Loucy (cell line): ENCODE results near the gene PSME4.

Experiments
- EZH2phosphoT487 ChIP-seq: fragments of 200-600 bp; IDR thresholded peaks from 2 replicates; pipeline ENCODE4 v1.6.1; 2018; ENCODE audit warnings: antibody characterized with exemption, mild to moderate bottlenecking, moderate library complexity, borderline replicate concordance
- TF ChIP-seq, protein P1 (sequence below): fragments of 200-600 bp; sonication (generic); conservative IDR thresholded peaks from 2 replicates; pipeline ENCODE4 v1.5.1; 2014; ENCODE audit warnings: mild to moderate bottlenecking, antibody characterized with exemption, low read length

DNA sequence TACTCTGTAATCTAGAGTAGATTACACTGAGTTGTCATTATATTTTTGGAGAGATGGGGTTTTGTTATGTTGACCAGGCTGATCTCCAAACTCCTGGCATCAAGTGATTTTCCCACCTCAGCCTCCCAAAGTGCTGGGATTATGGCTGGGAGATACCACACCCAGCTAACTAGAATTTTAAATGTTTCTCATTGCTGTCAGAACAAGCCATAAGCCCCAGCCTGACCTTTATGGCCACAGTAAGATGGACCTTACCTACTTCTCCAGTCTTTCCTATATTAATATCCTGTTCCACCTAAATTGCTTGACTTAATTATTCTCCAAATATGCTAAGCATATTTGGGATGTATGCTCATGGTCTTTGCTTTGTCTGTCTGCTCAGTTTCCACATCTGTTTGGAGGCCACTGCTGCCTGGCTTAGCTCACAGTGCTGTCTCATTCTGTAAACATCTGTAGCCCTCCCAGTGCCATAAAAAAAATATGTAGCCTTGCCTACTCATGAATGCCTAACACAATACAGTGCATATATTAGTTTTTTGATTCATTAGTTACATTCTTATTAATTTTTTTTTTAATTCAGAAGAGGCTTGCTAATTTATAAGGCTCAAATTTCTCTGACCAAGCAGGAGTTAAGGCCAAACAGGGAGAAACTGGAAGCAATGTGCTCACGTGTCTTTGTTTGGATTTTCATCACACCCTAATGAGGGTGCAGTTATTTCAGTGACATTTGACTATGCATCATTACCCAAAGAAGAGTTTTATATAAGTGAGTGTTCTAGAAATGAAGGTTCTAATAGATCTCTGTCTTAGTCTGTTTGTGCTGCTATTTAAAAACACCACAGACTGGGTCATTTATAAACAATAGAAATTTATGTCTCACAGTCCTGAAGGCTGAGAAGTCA lies 45.3 kb upstream of the PSME4 start:
- TF ChIP-seq, protein P1, sequence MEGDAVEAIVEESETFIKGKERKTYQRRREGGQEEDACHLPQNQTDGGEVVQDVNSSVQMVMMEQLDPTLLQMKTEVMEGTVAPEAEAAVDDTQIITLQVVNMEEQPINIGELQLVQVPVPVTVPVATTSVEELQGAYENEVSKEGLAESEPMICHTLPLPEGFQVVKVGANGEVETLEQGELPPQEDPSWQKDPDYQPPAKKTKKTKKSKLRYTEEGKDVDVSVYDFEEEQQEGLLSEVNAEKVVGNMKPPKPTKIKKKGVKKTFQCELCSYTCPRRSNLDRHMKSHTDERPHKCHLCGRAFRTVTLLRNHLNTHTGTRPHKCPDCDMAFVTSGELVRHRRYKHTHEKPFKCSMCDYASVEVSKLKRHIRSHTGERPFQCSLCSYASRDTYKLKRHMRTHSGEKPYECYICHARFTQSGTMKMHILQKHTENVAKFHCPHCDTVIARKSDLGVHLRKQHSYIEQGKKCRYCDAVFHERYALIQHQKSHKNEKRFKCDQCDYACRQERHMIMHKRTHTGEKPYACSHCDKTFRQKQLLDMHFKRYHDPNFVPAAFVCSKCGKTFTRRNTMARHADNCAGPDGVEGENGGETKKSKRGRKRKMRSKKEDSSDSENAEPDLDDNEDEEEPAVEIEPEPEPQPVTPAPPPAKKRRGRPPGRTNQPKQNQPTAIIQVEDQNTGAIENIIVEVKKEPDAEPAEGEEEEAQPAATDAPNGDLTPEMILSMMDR = no peak
- no peak for TF ChIP-seq EZH2phosphoT487
